CD4-positive, CD25-positive, alpha-beta regulatory T cell (primary cell): ENCODE data around the gene CPT1A. TPM values are rescaled to one million over a fixed set of nuclear protein-coding genes. Genes with fewer than 3 reads are reported as not detected.
A peak's percentile ranks its signal among the peaks of the same experiment; 100 is the strongest.
"Not testable (repeated sequence)": the region's sequence is repeated elsewhere in the genome, so short reads cannot be mapped to it uniquely, and the experiment has no call there.

Experiments
- ATAC-seq, 2 donors: fragments of 150-1000 bp; cut with Tn5 transposase; one replicate each; pipeline ENCODE4 v1.10.0; 2021; ENCODE audit warnings: low read depth in 2 of 2, moderate number of reproducible peaks in 2 of 2, moderate library complexity in 1 of 2
- DNase-seq, 3 donors: peaks; one replicate each; pipeline versions ENCODE4 v3.0.0 to v3.0.0-alpha.2; 2012 to 2022; ENCODE audit warnings: mixed read lengths in 1 of 3
- H3K27ac ChIP-seq: one replicate; pipeline ENCODE4 v1.7.0; 2013; ENCODE audit warnings: mild to moderate bottlenecking, low read length; ENCODE audit not compliant: insufficient read depth, poor library complexity, severe bottlenecking
- H3K27me3 ChIP-seq: one replicate; pipeline ENCODE4 v1.7.0; 2013; ENCODE audit warnings: low read length; ENCODE audit not compliant: control insufficient read depth, insufficient read depth
- H3K36me3 ChIP-seq: one replicate; pipeline ENCODE4 v1.7.0; 2013; ENCODE audit warnings: mild to moderate bottlenecking, low read length, moderate library complexity; ENCODE audit not compliant: control insufficient read depth, insufficient read depth
- H3K4me1 ChIP-seq: 2 replicates; pipeline ENCODE4 v1.7.0; 2013; ENCODE audit warnings: mild to moderate bottlenecking, low read length; ENCODE audit not compliant: insufficient read depth, control insufficient read depth, poor library complexity, severe bottlenecking
- H3K4me3 ChIP-seq: one replicate; pipeline ENCODE4 v1.7.0; 2013; ENCODE audit warnings: low read depth, mild to moderate bottlenecking, low read length, moderate library complexity
- H3K9me3 ChIP-seq, 2 experiments: 1 replicate in 1 of 2; 2 replicates in 1 of 2; pipeline ENCODE4 v1.7.0; 2013; ENCODE audit warnings: low read length in 2 of 2, mild to moderate bottlenecking in 1 of 2, moderate library complexity in 1 of 2; ENCODE audit not compliant: control insufficient read depth in 2 of 2
- H3K27ac Mint-ChIP-seq, 3 donors: one replicate each; pipeline ENCODE4 v1.8.0; 2020 to 2022; ENCODE audit warnings: mild to moderate bottlenecking in 3 of 3, mixed read lengths in 3 of 3, moderate library complexity in 2 of 3
- H3K27me3 Mint-ChIP-seq: one replicate; pipeline ENCODE4 v1.8.0; 2022; ENCODE audit warnings: mild to moderate bottlenecking, mixed read lengths
- H3K36me3 Mint-ChIP-seq: one replicate; pipeline ENCODE4 v1.8.0; 2020; ENCODE audit warnings: mixed read lengths
- H3K4me1 Mint-ChIP-seq, 4 donors: one replicate each; pipeline ENCODE4 v1.8.0; 2020 to 2022; ENCODE audit warnings: mixed read lengths in 4 of 4, mild to moderate bottlenecking in 1 of 4
- H3K4me3 Mint-ChIP-seq, 4 donors: one replicate each; pipeline ENCODE4 v1.8.0; 2020 to 2022; ENCODE audit warnings: mild to moderate bottlenecking in 4 of 4, mixed read lengths in 4 of 4, moderate library complexity in 3 of 4
- H3K9me3 Mint-ChIP-seq, 7 donors: one replicate each; pipeline ENCODE4 v1.8.0; 2020 to 2022; ENCODE audit warnings: mixed read lengths in 7 of 7, mild to moderate bottlenecking in 3 of 7, moderate library complexity in 2 of 7
- polyA plus RNA-seq, 4 donors: library from polyadenylated mRNA; unstranded; fragments of 300-500 nt; fragmentation: Illumina TruSeq; gene quantifications; one replicate each; pipeline ENCODE4 v1.2.3, GENCODE V29; 2021
- total RNA-seq: library from RNA; stranded (reverse); gene quantifications from one replicate; pipeline ENCODE4 v1.2.3, GENCODE V29; 2022

Gene CPT1A
- total RNA-seq (16.7 TPM), polyA plus RNA-seq (1 to 10 TPM in 3 of 4 donors, under 1 TPM in 1; 0.32 to 4.5 (median 3.1) TPM)

DNA sequence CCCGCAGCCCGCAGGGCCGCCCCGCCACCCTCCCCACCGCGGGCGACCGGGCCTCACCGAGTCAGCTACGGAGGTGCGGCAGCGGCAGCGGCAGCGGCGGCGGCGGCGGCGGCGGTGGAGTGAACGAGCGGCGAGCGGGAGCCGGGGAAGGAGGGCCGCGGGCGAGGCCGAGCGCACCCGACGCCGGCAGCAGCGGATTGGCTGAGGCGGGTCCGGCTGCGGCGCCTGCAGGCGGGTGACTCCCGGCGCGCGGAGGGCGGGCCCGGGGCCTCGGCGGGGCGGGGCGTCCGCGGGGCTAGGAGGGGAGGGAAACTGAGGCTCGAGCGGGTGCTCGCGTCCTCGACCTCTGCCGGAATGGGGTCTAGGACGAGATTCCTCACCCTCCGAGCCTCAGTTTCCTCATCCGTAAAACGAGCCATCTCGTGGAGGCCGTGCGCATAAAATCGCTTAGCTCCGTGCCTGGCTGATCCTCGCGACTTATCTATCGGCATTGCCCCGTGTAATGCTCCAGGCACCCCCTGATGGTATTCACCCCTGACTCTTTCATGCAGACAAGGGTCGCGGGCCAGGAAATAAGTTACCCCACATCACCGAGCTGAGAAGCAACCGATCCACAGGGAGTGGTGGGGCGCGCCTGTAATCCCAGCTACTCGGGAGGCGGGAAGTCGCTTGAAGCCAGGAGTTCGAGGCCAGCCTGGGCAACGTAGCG lies at the start of gene CPT1A:
TSS of gene CPT1A (minus strand) at position 199 of the 709 bp plus-strand sequence. CDS start 26,442 bp downstream, outside the sequence.
- Histone ChIP-seq H3K36me3 (no peaks in the 10 kb centered on the region), H3K27ac (peak within 1 kb of the TSS; percentile 77), H3K9me3 (no peaks in the 10 kb centered on the region), H3K4me1 (peaks cover 63% of the 10 kb centered on the region), H3K27me3 (no peaks in the 10 kb centered on the region), H3K4me3 (peak within 1 kb of the TSS; percentile 87)
- DNase-seq (peak; percentile 64 to 83 (median 66)), ATAC-seq (peak; percentile 25 to 38)
- peak within 1 kb of the TSS; percentile 90 to 99 (median 94) for H3K4me3 Mint-ChIP-seq
- H3K27ac Mint-ChIP-seq = peak within 1 kb of the TSS; percentile 84 to 93 (median 91)
- H3K4me1 Mint-ChIP-seq = peaks cover 15 to 58% (median 30%) of the 10 kb centered on the region in 4 donors
- no peaks in the 10 kb centered on the region for H3K36me3 Mint-ChIP-seq
- H3K9me3 Mint-ChIP-seq = no peaks in the 10 kb centered on the region
- H3K27me3 Mint-ChIP-seq = peaks cover 13% of the 10 kb centered on the region

DNA sequence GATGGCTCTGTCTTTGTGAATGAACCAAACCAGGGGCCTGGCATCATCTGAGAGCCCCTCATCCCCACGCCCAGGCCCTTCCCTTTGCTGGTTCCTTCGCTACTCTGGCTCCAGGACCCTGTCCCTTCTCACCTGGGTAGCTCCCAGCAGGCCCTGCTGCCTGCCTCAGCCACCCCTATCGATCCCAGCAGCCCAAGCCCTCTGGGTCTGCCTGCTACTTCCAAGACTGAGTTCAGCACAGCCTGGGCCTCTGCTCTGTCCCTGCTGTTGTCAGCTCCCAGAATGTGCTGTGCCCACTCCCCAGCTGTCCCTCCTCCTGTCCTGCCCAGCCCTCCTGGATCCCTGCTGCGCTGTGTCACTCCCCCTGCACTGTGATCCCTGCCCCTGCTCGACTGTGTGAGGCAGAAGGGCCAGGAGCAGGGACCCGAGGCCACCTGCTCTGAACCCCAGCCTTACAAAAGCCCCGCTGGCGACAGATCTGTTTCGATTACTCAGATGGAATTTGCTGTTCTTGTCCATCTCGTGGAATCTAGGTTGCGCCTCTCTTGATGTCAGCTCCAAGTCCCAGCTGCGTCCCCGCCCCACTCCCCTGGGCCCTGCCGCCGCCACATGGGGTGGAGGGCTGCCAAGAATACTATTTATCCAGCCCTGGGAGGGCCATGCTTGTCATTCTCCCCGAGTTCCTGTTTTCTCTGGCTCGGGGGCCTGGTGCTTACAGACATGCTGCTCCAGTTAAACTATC lies 48.9 kb upstream of the CPT1A start:
- no peak overlapping the region for H3K27ac ChIP-seq
- ATAC-seq = no peak
- H3K27me3 Mint-ChIP-seq = no peaks in the 10 kb centered on the region

GRCh38 chr11:68889948-68890446 lies 48.3 kb upstream of the CPT1A start:
- H3K4me1 ChIP-seq = no peaks in the 10 kb centered on the region
- ATAC-seq (no peak), DNase-seq (no peak)
- no peaks in the 10 kb centered on the region for H3K27me3 ChIP-seq
- Mint-ChIP-seq H3K27me3 (no peaks in the 10 kb centered on the region), H3K4me3 (no peak overlapping the region), H3K4me1 (no peaks in the 10 kb centered on the region), H3K27ac (no peak overlapping the region), H3K9me3 (no peaks in the 10 kb centered on the region), H3K36me3 (peaks cover 17% of the 10 kb centered on the region)
- no peaks in the 10 kb centered on the region for H3K9me3 ChIP-seq
- H3K36me3 ChIP-seq = peaks cover 44% of the 10 kb centered on the region
- no peak overlapping the region for H3K4me3 ChIP-seq
- no peak overlapping the region for H3K27ac ChIP-seq

More for the DNA sequence above, 48.9 kb upstream of the CPT1A start:
- no peak overlapping the region for H3K4me3 Mint-ChIP-seq
- Histone ChIP-seq H3K4me1 (no peaks in the 10 kb centered on the region), H3K4me3 (no peak overlapping the region), H3K36me3 (peaks cover 46% of the 10 kb centered on the region), H3K27me3 (no peaks in the 10 kb centered on the region), H3K9me3 (no peaks in the 10 kb centered on the region)
- no peaks in the 10 kb centered on the region for H3K4me1 Mint-ChIP-seq
- H3K36me3 Mint-ChIP-seq = peaks cover 17% of the 10 kb centered on the region
- DNase-seq = no peak
- no peaks in the 10 kb centered on the region for H3K9me3 Mint-ChIP-seq
- no peak overlapping the region for H3K27ac Mint-ChIP-seq

- H3K9me3 Mint-ChIP-seq, H3K27ac Mint-ChIP-seq, H3K27ac ChIP-seq, DNase-seq, H3K27me3 ChIP-seq, ATAC-seq, H3K27me3 Mint-ChIP-seq, H3K9me3 ChIP-seq, H3K4me3 Mint-ChIP-seq, H3K4me1 Mint-ChIP-seq, H3K36me3 ChIP-seq, H3K4me3 ChIP-seq, H3K4me1 ChIP-seq: not testable (repeated sequence)
- peaks cover 14% of the 10 kb centered on the region for H3K36me3 Mint-ChIP-seq
Observed at GRCh38 chr11:68884827-68885226, 43.1 kb upstream of the CPT1A start.

DNA sequence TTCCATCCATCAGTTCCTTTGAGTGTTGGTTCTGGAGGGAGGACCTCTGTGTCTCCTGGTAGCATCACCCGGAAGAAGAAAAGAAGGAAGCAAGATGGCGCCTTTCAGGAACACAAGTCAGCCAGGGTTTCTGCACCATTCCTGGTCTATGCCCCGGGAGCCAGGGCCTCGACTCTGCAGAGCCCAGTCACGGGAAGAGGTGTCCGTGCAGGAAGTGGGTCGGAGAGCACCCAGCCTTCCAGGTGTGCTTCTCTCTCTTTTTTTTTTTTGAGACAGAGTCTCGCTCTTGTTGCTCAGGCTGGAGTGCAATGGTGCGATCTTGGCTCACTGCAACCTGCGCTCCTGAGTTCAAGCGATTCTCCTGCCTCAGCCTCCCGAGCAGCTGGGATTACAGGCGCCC lies 40.7 kb upstream of the CPT1A start:
- Mint-ChIP-seq H3K9me3 (no peaks in the 10 kb centered on the region), H3K4me1 (peaks cover 0 to 5% (median 0%) of the 10 kb centered on the region in 4 donors), H3K4me3 (no peak overlapping the region), H3K27ac (no peak overlapping the region), H3K27me3 (no peaks in the 10 kb centered on the region), H3K36me3 (peaks cover 16% of the 10 kb centered on the region)
- Histone ChIP-seq H3K36me3 (no peaks in the 10 kb centered on the region), H3K27ac (no peak overlapping the region), H3K9me3 (no peaks in the 10 kb centered on the region), H3K4me3 (no peak overlapping the region), H3K27me3 (no peaks in the 10 kb centered on the region), H3K4me1 (no peaks in the 10 kb centered on the region)
- ATAC-seq = no peak
- no peak for DNase-seq

DNA sequence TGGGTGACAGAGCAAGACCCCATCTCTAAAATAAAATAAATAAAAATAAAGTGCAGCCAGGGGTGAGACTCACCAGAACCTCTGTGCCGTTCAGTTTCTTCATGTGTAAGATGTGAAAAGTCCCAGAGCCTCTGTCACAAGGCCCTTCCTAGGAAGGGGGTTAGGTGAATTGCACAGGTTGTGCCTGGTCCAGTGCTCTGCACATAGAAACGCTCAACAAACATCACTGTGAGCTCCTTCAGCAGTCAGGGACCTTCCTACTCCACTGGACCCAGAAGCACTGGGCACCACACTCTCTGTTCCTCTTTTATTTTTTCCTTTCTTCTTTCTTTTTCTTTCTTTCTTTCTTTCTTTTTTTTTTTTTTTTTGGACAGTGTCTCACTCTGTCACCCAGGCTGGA lies 39.6 kb upstream of the CPT1A start:
- no peaks in the 10 kb centered on the region for H3K27me3 Mint-ChIP-seq
- ATAC-seq (no peak), DNase-seq (no peak)
- H3K9me3 Mint-ChIP-seq = no peaks in the 10 kb centered on the region
- H3K4me3 Mint-ChIP-seq = no peak overlapping the region
- H3K4me1 Mint-ChIP-seq = peaks cover 0 to 5% (median 0%) of the 10 kb centered on the region in 4 donors
- Histone ChIP-seq H3K9me3 (no peaks in the 10 kb centered on the region), H3K4me3 (no peak overlapping the region), H3K36me3 (no peaks in the 10 kb centered on the region), H3K27me3 (no peaks in the 10 kb centered on the region), H3K4me1 (no peaks in the 10 kb centered on the region), H3K27ac (no peak overlapping the region)
- H3K36me3 Mint-ChIP-seq = peaks cover 16% of the 10 kb centered on the region
- H3K27ac Mint-ChIP-seq = no peak overlapping the region

- Mint-ChIP-seq H3K36me3 (peaks cover 16% of the 10 kb centered on the region), H3K27me3 (no peaks in the 10 kb centered on the region), H3K9me3 (no peaks in the 10 kb centered on the region), H3K4me3 (no peak overlapping the region), H3K4me1 (peaks cover 0 to 5% (median 0%) of the 10 kb centered on the region in 4 donors), H3K27ac (no peak overlapping the region)
- no peak for ATAC-seq
- Histone ChIP-seq H3K4me3 (no peak overlapping the region), H3K9me3 (no peaks in the 10 kb centered on the region), H3K4me1 (no peaks in the 10 kb centered on the region), H3K27ac (no peak overlapping the region), H3K27me3 (no peaks in the 10 kb centered on the region), H3K36me3 (no peaks in the 10 kb centered on the region)
- DNase-seq = no peak
Observed at GRCh38 chr11:68880851-68881250, 39.1 kb upstream of the CPT1A start.
